ENCODE results near the gene ZNF345.
A peak's percentile ranks its signal among the peaks of the same experiment; 100 is the strongest.

DNA sequence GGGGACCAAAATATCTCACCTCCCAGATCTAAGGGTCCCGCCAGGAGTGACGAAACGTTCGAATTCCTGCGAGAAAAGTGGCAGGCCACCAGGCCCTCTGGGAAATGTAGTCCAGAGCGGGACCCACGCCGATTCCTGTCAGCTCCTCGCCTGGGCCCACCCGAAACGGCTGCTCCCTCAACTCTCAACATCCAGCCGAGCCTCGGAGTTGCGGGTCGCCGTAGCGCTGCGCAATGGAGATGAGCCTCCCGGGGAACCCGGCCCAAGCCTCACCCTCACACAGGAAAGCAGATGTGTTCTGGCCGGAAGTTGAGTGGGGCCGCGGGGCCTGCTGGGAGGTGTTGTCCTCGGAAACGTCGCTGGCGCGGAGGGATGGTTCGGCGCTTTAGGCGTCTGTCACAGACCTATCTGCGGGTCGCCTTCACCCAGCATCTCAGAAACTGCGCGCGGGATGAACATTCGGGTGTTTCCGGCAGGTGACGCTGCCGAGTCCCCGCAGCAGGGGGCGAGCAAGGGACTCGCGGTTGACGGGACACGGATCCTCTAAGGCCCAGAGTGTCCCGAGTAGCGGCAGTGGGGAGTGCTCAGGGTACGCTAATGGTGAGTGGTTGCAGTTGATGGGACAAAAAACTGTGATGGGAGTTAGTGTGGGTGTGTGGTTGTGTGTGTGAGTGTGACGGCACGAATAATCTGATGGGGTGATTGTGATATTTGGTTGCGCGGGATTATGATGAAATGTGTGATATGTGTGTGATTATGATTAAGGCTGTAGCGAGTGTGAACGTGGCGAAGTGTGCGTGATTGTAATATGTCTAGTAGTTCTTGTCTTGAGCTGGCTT lies 65.5 kb downstream of the ZNF345 start, which contains the start of the genes ZNF568 and ZNF829:
- TF ChIP-seq, protein P1, sequence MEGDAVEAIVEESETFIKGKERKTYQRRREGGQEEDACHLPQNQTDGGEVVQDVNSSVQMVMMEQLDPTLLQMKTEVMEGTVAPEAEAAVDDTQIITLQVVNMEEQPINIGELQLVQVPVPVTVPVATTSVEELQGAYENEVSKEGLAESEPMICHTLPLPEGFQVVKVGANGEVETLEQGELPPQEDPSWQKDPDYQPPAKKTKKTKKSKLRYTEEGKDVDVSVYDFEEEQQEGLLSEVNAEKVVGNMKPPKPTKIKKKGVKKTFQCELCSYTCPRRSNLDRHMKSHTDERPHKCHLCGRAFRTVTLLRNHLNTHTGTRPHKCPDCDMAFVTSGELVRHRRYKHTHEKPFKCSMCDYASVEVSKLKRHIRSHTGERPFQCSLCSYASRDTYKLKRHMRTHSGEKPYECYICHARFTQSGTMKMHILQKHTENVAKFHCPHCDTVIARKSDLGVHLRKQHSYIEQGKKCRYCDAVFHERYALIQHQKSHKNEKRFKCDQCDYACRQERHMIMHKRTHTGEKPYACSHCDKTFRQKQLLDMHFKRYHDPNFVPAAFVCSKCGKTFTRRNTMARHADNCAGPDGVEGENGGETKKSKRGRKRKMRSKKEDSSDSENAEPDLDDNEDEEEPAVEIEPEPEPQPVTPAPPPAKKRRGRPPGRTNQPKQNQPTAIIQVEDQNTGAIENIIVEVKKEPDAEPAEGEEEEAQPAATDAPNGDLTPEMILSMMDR (IDR thresholded peaks at IDR 0.05): peak; percentile 44 to 85 (median 61)
- no peak for TF ChIP-seq POLR2A (IDR thresholded peaks at IDR 0.05)
